ENCODE measurements around the gene DPYD. TPM values are rescaled to one million over a fixed set of nuclear protein-coding genes. Genes with fewer than 3 reads are reported as not detected.

The DPYD gene
- total RNA-seq, 1 experiment from 2014 or later: 0.46 TPM

DNA sequence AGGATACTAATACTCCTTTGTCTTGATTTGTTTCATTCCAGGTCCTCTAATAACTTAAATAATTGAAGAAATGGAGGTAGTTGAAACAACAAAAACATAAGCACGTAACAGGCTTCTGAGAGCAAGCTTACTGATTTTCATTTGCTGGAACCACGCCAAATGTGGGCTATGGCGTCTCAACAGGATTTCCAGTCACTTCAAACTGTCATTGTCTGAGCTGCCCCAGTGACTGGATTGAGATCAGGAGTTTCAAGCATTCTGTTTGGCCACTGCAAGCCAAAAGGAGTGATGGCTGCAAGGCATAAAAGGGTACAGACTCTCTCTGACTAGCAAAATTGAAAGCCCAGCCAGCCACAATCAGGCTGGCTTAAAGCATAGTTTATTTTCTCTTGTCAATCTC, 289.9 kb downstream of the DPYD start (continued):
- TF ChIP-seq, protein P1, sequence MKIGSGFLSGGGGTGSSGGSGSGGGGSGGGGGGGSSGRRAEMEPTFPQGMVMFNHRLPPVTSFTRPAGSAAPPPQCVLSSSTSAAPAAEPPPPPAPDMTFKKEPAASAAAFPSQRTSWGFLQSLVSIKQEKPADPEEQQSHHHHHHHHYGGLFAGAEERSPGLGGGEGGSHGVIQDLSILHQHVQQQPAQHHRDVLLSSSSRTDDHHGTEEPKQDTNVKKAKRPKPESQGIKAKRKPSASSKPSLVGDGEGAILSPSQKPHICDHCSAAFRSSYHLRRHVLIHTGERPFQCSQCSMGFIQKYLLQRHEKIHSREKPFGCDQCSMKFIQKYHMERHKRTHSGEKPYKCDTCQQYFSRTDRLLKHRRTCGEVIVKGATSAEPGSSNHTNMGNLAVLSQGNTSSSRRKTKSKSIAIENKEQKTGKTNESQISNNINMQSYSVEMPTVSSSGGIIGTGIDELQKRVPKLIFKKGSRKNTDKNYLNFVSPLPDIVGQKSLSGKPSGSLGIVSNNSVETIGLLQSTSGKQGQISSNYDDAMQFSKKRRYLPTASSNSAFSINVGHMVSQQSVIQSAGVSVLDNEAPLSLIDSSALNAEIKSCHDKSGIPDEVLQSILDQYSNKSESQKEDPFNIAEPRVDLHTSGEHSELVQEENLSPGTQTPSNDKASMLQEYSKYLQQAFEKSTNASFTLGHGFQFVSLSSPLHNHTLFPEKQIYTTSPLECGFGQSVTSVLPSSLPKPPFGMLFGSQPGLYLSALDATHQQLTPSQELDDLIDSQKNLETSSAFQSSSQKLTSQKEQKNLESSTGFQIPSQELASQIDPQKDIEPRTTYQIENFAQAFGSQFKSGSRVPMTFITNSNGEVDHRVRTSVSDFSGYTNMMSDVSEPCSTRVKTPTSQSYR (CRISPR knock-in tag; IDR thresholded peaks at IDR 0.05): no peak

DNA sequence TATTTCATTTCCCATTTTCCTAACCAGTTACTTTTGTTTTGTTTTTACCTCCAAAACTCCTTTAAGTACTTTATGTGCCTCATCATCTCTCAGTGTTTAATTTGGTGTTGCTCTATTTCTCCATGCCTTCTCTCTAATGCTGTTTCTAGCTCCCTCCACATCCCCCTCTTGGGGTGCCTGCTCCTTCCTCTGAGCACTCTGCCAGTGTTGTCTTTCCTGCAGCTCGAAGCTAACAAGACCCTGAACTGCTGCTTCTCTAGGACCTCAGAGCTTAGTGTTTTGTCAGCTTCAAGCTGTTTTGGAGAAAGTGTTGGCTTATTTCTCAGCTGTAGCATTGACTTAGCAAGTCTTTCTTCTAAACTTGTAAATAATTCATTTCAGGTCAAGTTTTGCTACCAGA, 290.6 kb downstream of the DPYD start:
- no peak overlapping the region for H3K4me3 Mint-ChIP-seq
- no peak for DNase-seq (ENCODE audit: low spot score)
- ATAC-seq: peak; percentile 68
- H3K27ac Mint-ChIP-seq: no peak overlapping the region; the same call in 1 of the 2 replicates
- no peaks in the 10 kb centered on the region for H3K9me3 Mint-ChIP-seq
- TF ChIP-seq ETV6 (CRISPR knock-in tag; IDR thresholded peaks at IDR 0.05) (no peak), JUN (CRISPR knock-in tag; IDR thresholded peaks at IDR 0.05) (no peak), SMAD3 (CRISPR knock-in tag; IDR thresholded peaks at IDR 0.05; ENCODE audit: borderline replicate concordance) (no peak), KAT7 (CRISPR knock-in tag; IDR thresholded peaks at IDR 0.05; ENCODE audit: borderline replicate concordance) (no peak), GABPB1 (CRISPR knock-in tag; IDR thresholded peaks at IDR 0.05) (no peak), ZNF423 (CRISPR knock-in tag; IDR thresholded peaks at IDR 0.05) (no peak), ATF1 (CRISPR knock-in tag; IDR thresholded peaks at IDR 0.05) (no peak)
- TF ChIP-seq, protein P2, sequence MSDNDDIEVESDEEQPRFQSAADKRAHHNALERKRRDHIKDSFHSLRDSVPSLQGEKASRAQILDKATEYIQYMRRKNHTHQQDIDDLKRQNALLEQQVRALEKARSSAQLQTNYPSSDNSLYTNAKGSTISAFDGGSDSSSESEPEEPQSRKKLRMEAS (CRISPR knock-in tag; IDR thresholded peaks at IDR 0.05): no peak
- TF ChIP-seq, protein P3, sequence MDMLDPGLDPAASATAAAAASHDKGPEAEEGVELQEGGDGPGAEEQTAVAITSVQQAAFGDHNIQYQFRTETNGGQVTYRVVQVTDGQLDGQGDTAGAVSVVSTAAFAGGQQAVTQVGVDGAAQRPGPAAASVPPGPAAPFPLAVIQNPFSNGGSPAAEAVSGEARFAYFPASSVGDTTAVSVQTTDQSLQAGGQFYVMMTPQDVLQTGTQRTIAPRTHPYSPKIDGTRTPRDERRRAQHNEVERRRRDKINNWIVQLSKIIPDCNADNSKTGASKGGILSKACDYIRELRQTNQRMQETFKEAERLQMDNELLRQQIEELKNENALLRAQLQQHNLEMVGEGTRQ (CRISPR knock-in tag; IDR thresholded peaks at IDR 0.05): no peak
- TF ChIP-seq, protein P4, sequence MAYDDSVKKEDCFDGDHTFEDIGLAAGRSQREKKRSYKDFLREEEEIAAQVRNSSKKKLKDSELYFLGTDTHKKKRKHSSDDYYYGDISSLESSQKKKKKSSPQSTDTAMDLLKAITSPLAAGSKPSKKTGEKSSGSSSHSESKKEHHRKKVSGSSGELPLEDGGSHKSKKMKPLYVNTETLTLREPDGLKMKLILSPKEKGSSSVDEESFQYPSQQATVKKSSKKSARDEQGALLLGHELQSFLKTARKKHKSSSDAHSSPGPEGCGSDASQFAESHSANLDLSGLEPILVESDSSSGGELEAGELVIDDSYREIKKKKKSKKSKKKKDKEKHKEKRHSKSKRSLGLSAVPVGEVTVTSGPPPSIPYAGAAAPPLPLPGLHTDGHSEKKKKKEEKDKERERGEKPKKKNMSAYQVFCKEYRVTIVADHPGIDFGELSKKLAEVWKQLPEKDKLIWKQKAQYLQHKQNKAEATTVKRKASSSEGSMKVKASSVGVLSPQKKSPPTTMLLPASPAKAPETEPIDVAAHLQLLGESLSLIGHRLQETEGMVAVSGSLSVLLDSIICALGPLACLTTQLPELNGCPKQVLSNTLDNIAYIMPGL (CRISPR knock-in tag; IDR thresholded peaks at IDR 0.05): no peak
- no peaks in the 10 kb centered on the region for H3K27me3 Mint-ChIP-seq (ENCODE audit: low read depth)
- ChIA-PET CTCF (no interaction called here), POLR2A (no interaction called here)
- H3K4me1 Mint-ChIP-seq: 0 out of 2 replicates have a peak, but pooled peaks cover 4% of the 10 kb centered on the region
- no peaks in the 10 kb centered on the region for H3K36me3 Mint-ChIP-seq

DNA sequence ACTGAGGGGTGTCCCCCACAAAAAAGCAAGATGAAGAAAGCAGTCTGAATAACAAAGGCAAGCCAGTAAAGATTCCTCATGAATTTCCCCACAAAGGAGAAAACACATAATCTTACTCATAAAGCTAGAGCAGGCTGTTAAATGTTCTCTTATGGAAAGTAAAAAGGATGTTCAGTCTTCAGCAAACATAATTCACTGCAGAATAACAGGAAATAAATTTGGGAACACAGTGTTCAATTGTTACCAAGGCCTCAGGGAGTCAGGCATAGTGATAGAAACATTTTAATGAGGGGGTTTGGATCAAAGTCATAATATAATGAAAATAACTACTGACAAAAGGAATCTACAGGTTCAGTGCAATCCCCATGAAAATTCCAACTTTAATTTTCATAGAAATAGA, 297.6 kb downstream of the DPYD start:
- CTCF ChIA-PET: no interaction called here
- Mint-ChIP-seq H3K27ac (peak overlapping the region; percentile 71), H3K4me1 (peaks cover 12% of the 10 kb centered on the region), H3K27me3 (ENCODE audit: low read depth) (no peaks in the 10 kb centered on the region), H3K9me3 (peaks cover 5% of the 10 kb centered on the region; the same call in 1 of the 2 replicates), H3K36me3 (no peaks in the 10 kb centered on the region), H3K4me3 (no peak overlapping the region)
- DNase-seq (ENCODE audit: low spot score) (no peak), ATAC-seq (no peak)
- no peak for TF ChIP-seq TCF7 (CRISPR knock-in tag; IDR thresholded peaks at IDR 0.05; ENCODE audit: low read depth)
- TF ChIP-seq, protein P5, sequence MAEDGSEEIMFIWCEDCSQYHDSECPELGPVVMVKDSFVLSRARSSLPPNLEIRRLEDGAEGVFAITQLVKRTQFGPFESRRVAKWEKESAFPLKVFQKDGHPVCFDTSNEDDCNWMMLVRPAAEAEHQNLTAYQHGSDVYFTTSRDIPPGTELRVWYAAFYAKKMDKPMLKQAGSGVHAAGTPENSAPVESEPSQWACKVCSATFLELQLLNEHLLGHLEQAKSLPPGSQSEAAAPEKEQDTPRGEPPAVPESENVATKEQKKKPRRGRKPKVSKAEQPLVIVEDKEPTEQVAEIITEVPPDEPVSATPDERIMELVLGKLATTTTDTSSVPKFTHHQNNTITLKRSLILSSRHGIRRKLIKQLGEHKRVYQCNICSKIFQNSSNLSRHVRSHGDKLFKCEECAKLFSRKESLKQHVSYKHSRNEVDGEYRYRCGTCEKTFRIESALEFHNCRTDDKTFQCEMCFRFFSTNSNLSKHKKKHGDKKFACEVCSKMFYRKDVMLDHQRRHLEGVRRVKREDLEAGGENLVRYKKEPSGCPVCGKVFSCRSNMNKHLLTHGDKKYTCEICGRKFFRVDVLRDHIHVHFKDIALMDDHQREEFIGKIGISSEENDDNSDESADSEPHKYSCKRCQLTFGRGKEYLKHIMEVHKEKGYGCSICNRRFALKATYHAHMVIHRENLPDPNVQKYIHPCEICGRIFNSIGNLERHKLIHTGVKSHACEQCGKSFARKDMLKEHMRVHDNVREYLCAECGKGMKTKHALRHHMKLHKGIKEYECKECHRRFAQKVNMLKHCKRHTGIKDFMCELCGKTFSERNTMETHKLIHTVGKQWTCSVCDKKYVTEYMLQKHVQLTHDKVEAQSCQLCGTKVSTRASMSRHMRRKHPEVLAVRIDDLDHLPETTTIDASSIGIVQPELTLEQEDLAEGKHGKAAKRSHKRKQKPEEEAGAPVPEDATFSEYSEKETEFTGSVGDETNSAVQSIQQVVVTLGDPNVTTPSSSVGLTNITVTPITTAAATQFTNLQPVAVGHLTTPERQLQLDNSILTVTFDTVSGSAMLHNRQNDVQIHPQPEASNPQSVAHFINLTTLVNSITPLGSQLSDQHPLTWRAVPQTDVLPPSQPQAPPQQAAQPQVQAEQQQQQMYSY (CRISPR knock-in tag; IDR thresholded peaks at IDR 0.05): no peak
- TF ChIP-seq JAZF1 (CRISPR knock-in tag; IDR thresholded peaks at IDR 0.05): no peak
- no peak for TF ChIP-seq ETV6 (CRISPR knock-in tag; IDR thresholded peaks at IDR 0.05)
- no peak for TF ChIP-seq NR2C2 (CRISPR knock-in tag; IDR thresholded peaks at IDR 0.05)
- TF ChIP-seq ZBTB21 (CRISPR knock-in tag; IDR thresholded peaks at IDR 0.05; ENCODE audit: borderline replicate concordance): no peak
- POLR2A ChIA-PET: no interaction called here

Data from WTC11 (cell line).